ENCODE measurements around the gene SRI. TPM values are rescaled to one million over a fixed set of nuclear protein-coding genes. Genes with fewer than 3 reads are reported as not detected.

Gene SRI
- total RNA-seq, 1 donor from 2014 or later = 69.2 TPM

GRCh38 chr7:88224601-88225275 is 4.9 kb upstream of the SRI start:
- DNase-seq (ENCODE audit: low read depth in 2 of 2) = peak in 1 of 2 donors; percentile 17

GRCh38 chr7:88223265-88223664 is 3.4 kb upstream of the SRI start:
- no peak for DNase-seq (ENCODE audit: low read depth in 2 of 2)

GRCh38 chr7:88218836-88219605 is 817 bp downstream of the SRI start:
- DNase-seq (ENCODE audit: low read depth in 2 of 2) = peak; percentile 61 to 72

GRCh38 chr7:88218429-88218745 is 1.5 kb downstream of the SRI start:
- no peak for DNase-seq (ENCODE audit: low read depth in 2 of 2)

- DNase-seq (ENCODE audit: low read depth in 2 of 2) = no peak
Observed at GRCh38 chr7:88217675-88218428, 2.0 kb downstream of the SRI start.

- no peak for DNase-seq (ENCODE audit: low read depth in 2 of 2)
Observed at GRCh38 chr7:88216276-88216675, 3.6 kb downstream of the SRI start.

GRCh38 chr7:88215295-88215694 is 4.5 kb downstream of the SRI start:
- no peak for DNase-seq (ENCODE audit: low read depth in 2 of 2)

GRCh38 chr7:88214456-88214855 is 5.4 kb downstream of the SRI start:
- DNase-seq (ENCODE audit: low read depth in 2 of 2) = no peak

GRCh38 chr7:88212918-88213317 is 6.9 kb downstream of the SRI start:
- no peak for DNase-seq (ENCODE audit: low read depth in 2 of 2)

GRCh38 chr7:88208521-88208920 is 11.3 kb downstream of the SRI start:
- DNase-seq (ENCODE audit: low read depth in 2 of 2) = no peak

GRCh38 chr7:88206254-88206653 is 13.6 kb downstream of the SRI start:
- DNase-seq (ENCODE audit: low read depth in 2 of 2) = no peak

GRCh38 chr7:88205179-88205578 is 14.7 kb downstream of the SRI start:
- DNase-seq (ENCODE audit: low read depth in 2 of 2) = no peak

GRCh38 chr7:88204525-88205110 is 15.2 kb downstream of the SRI start:
- no peak for DNase-seq (ENCODE audit: low read depth in 2 of 2)

GRCh38 chr7:88203401-88203800 is 16.4 kb downstream of the SRI start:
- DNase-seq (ENCODE audit: low read depth in 2 of 2) = no peak

GRCh38 chr7:88202799-88203198 is 17.0 kb downstream of the SRI start:
- DNase-seq (ENCODE audit: low read depth in 2 of 2) = no peak

- DNase-seq (ENCODE audit: low read depth in 2 of 2) = no peak
Observed at GRCh38 chr7:88202278-88202677, 17.6 kb downstream of the SRI start.

GRCh38 chr7:88201305-88201704 is 18.5 kb downstream of the SRI start:
- no peak for DNase-seq (ENCODE audit: low read depth in 2 of 2)

GRCh38 chr7:88200789-88201188 is 19.0 kb downstream of the SRI start:
- no peak for DNase-seq (ENCODE audit: low read depth in 2 of 2)

GRCh38 chr7:88200261-88200660 is 19.6 kb downstream of the SRI start:
- DNase-seq (ENCODE audit: low read depth in 2 of 2) = no peak

GRCh38 chr7:88191911-88192310 is 27.9 kb downstream of the SRI start:
- no peak for DNase-seq (ENCODE audit: low read depth in 2 of 2)

GRCh38 chr7:88185650-88186049 is 34.2 kb downstream of the SRI start:
- no peak for DNase-seq (ENCODE audit: low read depth in 2 of 2)

GRCh38 chr7:88184848-88185304 is 35.0 kb downstream of the SRI start:
- peak in 1 of 2 donors; percentile 27 for DNase-seq (ENCODE audit: low read depth in 2 of 2)

All from lung microvascular endothelial cell (primary cell).